Activated T-helper 9 cell treated with anti-CD3 and anti-CD28 coated beads, Interleukin-2, amount 50 U/mL, for 16 hours (primary cell): ENCODE data around the gene GLB1L2.
"Not testable (repeated sequence)": the region's sequence is repeated elsewhere in the genome, so short reads cannot be mapped to it uniquely, and the experiment has no call there.

ENCODE experiments used
- DNase-seq: peaks from one replicate; pipeline ENCODE4 v3.0.0-alpha.2; 2020; ENCODE audit warnings: low read depth

Gene GLB1L2, protein sequence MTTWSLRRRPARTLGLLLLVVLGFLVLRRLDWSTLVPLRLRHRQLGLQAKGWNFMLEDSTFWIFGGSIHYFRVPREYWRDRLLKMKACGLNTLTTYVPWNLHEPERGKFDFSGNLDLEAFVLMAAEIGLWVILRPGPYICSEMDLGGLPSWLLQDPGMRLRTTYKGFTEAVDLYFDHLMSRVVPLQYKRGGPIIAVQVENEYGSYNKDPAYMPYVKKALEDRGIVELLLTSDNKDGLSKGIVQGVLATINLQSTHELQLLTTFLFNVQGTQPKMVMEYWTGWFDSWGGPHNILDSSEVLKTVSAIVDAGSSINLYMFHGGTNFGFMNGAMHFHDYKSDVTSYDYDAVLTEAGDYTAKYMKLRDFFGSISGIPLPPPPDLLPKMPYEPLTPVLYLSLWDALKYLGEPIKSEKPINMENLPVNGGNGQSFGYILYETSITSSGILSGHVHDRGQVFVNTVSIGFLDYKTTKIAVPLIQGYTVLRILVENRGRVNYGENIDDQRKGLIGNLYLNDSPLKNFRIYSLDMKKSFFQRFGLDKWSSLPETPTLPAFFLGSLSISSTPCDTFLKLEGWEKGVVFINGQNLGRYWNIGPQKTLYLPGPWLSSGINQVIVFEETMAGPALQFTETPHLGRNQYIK

DNA sequence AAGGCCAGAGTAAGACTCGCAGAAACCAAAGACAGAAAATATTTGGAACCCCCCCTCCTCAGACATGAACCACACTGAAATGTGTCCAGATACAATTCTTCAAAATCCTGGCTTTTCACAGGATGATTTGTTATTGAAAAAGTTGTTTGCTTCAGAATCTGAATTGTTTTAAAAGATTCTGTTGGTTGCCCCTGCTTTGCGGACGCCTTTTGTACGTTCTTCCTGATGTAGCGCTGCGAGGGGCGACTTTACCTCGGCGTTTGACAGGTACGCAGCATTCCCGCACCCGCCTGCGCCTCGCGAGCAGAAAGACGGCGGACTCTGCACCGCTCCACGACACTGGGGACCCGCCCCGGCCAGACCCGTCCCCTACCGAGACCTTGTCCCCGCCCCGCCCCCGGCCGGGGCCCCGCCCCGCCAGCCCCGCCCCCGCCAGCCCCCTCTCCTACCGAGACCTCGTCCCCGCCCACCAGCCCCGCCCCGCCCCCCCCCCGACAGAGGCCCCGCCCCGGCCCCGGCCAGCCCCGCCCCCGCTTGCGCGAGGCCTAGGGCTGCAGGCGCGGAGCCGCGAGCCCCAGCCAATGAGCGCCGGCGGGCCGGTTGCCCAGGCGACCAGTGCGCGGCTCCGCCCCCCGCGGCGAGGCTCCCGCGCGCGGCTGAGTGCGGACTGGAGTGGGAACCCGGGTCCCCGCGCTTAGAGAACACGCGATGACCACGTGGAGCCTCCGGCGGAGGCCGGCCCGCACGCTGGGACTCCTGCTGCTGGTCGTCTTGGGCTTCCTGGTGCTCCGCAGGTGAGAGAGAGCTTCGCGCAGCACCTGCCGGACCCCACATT, at the start of gene GLB1L2:
Gene GLB1L2 (plus strand): TSS at position 635 of the 835 bp plus-strand sequence. CDS start 74 bp downstream, at position 709.
- peak; percentile 79 for DNase-seq

DNA sequence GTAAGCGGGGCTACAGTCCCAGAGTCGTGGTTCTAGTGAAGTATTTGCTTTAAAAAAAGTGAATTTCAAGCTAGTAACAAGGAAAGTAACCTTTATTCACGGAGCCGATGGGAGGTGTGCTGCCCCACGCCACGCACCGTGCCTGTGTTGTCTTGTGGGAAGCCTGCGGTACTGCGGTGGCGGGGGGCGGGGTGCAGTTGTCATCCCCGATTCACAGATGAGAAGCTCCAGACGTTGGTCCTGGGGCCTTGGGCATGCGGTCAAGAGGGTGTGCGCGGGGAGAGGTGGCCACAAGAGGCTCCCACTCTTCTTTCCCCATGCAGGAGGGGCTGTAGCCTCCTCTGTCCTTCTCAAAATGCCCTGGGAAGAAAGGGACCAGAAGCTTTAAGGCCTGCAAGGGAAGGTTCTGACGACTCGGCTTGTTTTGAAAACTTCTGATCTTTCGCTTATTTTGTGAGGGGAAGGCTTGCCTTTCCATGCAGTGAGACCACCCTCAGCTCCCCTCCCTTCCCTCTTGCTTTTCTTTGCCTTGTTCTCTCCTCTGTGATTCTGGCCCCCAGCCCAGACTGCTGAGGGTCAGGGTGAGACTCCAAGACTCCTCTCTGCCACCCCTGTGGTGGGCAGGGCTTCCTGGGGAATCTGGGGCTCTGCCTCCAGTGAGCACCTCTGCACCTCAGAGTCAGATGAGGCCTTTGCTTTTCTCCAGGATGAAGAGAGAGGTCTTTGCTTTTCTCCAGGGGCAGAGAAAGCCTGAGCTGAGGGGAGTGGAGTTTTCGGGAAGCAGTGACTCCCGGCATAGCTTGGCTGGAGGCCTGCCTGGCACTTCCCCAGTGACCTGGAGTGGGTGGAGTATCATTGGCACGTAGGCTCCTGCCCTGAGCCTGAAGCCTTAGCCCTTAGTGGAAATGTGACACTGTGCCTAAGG, 49.4 kb upstream of the GLB1L2 start:
- DNase-seq = no peak

DNA sequence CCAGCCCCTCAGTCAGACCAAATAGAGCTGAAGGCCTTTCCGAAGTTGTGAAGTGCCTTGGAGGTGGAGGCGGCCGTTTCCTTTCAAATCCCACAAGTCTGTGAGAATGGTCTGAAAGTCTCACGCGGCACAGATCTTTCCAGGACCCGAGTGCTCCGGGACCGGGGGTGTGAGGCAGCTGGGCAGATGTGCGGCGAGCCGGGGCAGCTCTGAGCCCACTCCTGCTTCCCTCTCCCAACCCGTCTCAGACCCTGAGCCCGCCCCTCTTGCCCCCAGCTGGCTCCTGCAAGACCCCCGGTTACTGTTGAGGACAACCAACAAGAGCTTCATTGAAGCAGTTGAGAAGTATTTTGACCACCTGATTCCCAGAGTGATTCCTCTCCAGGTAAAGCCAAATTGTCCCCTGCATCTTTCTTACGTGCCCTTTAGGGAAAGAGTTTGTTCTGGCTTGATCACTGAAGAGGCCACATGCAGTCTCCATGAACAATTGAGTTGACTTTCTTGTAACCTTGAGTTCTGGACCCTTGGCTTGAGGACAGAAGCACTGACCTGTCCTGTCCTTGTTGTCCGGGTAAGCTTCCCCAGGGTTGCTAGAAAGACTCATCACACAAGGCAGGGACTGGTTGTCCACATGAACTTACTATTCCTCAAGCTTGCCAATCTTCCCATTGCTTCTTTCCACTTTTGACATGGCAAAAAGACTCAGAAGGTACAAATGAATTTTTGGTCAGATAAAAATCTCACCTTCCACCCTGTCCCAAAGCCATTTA, 48.1 kb upstream of the GLB1L2 start:
- DNase-seq = no peak

DNA sequence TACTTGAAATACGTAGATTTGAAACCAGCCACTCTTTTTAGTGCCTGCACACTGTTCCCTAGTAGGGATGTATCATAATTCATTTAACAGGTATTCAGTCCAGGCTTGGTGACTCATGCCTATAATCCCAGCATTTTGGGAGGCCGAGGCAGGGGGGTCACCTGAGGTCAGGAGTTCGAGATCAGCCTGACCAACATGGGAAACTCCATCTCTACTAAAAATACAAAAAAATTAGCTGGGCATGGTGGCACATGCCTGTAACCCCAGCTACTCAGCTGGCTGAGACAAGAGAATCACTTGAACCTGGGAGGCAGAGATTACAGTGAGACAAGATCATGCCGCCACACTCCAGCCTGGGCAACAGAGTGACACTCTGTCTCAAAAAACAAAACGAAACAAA, 47.4 kb upstream of the GLB1L2 start:
- not testable (repeated sequence) for DNase-seq

DNA sequence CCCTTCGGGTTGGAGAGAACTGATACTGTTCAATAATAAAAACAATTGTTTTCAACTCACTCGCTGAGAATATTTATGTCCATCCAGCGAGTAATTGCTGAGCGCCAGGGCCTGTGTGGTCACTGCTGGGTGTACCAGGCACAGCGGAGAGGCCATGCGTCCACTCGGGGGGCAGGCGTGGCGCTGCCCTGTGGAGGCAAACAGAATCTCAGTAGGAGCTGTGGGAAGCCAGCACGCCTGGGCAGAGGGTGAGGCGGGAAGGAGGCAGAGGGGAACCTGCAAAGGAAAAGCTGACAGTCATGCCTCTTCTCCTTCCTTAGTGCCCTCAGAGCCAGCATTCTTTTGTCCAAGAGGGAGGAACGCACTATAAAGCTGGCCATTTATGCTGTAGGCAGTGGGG, 44.2 kb upstream of the GLB1L2 start:
- no peak for DNase-seq

DNA sequence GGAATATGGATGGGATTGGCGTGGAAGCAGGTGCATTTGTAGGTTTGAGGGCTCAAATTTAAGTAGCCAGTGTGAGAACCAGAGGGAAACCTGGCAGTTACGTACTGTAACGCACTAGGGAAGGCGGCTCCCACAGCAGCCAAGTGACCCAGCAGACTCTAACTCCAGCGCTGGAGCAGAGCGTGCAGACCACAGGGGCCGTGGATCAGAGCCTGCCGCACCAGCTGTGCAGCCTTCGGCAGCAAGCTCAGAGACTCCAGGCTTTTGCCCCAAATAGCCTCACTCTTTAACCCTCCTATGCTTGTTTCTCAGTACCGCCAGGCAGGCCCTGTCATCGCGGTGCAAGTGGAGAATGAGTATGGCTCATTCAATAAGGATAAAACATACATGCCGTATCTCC, 43.3 kb upstream of the GLB1L2 start:
- DNase-seq = no peak

DNA sequence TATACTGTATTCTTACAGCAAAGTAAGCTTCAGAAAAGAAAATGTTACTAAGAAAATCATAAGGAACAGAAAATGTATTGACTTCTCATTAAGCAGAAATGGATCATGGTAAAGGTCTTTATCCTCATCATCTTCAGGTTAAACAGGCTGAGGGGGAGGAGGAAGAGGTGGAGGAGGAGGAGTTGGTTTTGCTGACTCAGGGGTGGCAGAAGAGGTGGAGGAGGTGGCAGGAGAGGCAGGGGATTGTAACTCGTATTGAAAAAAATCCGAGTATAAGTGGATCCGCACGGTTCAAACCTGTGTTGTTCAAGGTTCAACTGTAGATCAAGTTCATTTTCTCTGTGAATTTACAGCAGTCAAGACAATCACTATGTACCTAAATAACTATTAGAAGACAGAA, 42.6 kb upstream of the GLB1L2 start:
- no peak for DNase-seq

DNA sequence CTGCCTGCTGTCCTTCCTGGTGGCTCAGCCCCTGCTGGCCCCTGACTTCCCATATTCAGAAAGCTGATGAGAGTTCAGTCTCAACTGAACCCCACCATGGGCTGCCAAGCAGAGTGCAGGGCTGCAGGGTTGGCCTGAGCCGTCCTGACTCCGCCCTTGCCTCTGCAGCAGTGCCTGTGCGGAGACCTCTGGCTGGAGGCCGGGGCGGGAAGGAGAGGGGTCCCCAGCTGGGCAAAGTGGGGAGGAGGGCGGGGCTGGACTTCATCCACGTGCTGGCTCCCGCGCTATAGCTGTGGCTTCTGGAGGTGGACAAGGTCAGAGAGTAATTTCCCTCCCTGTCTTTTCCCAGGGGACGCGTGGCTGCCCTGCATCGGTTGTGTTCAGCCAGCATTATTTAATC, 42.0 kb upstream of the GLB1L2 start:
- DNase-seq = no peak

DNA sequence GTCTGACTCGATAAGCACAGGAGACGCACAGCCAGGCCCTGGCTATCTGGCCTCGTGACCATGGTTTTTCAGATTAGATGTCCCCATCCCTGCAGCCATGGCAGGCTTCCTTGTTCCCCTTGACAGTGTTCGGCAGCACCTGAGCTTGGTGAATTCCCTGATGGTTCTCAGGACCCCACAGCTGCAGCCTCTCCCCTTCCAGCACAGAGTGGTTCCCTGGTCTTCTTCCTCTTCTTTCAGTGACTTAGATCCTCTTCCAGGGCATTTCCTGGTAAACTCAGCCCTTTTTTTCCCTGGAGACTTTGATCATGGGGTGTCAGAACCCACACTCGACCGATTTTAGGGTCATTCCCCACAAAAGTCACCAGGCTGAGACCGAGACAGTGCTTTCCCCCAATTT, 41.1 kb upstream of the GLB1L2 start:
- no peak for DNase-seq

DNA sequence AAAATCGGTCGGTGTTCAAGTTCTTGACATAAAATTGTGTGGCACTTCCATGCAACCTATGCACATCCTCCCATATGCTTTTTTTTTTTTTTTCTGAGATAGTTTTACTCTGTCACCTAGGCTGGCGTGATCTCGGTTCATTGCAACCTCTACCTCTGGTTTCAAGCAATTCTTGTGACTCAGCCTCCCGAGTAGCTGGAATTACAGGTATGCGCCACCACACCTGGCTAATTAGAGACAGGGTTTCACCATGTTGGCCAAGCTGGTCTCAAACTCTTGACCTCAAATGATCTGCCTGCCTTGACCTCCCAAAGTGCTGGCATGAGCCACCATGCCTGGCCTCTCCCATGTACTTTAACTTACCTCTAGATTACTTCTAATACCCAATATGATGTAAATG, 40.6 kb upstream of the GLB1L2 start:
- no peak for DNase-seq

DNA sequence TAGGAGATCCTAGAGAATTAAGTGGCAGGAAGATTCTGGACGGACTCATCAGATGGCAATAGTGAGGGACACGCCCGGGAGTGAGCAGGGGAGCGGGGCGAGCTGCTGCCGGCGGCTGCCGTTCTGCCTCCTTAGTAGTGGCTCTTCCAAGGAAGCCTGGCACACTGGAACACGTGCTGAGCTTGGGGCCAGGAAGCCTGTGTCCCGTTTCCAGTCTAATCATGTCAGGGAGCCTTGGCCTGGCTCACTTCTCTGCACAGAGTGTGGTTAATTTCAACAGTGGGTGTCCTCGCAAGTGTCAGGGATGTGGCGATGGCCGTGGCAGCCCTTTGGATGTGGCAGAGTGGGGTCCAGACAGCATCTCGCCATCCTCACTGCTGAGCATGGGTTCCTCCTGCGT, 39.1 kb upstream of the GLB1L2 start:
- DNase-seq = no peak

DNA sequence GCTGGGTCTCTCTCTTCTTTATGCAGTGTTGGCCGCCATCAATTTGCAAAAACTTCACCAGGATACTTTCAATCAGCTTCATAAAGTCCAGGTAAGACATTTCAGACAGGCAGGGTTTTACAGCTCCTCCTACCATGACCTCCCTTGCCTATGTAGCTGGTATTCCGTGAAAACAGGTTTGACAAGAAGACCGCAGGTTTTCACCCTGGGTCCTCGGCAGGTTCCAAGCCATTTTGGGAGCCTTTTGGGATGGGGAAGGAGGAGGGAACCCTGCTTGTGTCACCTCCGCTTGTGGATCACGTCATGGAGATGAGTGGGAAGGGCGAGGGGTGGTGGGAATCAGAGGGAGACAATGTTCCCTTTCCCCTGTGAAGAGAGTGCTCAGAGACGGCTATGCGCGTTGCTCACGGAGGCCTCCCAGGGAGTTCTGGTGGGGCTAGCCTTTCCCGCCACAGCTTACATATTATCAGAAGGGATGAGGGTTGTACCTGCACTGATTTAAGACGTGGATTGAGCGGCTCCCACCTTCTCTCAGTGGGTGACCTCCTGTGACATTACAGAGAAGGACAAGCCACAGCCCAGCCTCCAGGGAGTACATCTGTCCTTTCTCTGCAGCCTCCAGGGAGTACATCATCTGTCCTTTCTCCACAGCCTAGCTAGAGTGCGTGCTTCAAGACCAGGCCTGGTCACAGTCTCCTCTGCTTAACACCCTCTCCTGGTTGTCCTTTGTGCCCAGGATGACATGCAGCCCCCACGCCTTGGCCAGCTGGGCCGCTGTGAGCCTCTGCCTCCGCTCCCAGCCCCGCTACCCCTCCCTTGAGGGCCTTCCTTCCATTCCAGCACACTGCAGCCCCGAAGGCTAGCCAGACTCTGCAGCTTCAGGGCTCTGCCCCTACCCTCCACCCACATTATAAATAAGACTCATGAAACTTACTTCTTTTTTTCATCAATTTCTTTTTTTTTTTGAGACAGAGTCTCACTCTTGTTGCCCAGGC, 38.4 kb upstream of the GLB1L2 start:
- no peak for DNase-seq

DNA sequence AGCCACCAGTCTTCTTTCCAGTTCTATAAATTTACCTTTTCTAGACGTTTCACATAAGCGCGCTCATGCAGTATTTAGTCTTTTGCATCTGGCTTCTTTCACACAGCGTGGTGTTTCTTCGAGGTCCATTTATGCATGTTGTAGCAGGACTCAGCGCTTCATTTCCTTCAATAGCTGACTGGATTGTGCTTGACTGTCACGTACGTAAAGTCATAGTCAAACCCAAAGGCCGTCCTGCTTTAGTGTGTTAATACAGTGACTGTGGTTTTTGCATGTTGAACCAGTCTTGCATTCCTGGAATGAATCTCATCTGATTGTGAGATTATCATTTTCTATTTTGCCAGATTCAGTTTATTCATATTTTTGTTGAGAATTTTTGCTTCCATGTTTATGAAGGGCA, 37.1 kb upstream of the GLB1L2 start:
- no peak for DNase-seq

DNA sequence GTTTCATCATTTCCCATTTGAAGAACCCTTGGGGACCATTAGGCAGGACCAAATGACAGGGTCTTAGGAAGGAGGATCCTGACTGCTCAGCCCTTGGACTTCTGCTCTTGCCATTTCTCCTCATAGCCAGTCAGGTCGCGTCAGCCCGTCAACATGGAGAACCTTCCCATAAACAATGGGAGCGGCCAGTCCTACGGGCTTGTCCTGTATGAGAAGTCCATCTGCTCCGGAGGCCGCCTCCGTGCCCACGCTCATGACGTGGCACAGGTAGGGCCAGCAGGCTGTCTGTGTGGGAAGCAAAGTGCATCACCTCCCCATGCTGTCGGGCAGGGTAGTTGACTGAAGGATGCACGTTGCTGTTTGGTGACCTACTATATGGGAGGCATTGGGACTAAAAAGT, 19.6 kb upstream of the GLB1L2 start:
- no peak for DNase-seq

DNA sequence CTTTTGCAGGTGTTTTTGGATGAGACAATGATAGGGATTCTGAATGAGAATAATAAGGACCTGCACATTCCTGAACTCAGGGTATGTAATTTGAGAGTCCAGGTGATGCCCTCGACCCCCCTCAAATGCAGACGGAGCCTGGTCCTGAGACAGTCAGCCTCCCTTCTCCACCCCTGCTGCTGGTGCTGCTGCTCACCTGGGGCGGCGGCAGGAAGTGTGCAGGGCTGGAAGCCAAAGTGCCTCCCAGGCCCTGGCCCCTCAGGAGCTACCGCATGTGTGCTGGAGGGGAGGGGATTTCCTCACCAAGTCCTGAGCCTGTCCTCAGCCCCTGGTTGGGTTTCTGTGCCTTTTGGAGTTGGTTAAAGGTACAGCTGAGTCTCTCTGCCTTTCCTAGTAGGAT, 19.0 kb upstream of the GLB1L2 start:
- DNase-seq = no peak

DNA sequence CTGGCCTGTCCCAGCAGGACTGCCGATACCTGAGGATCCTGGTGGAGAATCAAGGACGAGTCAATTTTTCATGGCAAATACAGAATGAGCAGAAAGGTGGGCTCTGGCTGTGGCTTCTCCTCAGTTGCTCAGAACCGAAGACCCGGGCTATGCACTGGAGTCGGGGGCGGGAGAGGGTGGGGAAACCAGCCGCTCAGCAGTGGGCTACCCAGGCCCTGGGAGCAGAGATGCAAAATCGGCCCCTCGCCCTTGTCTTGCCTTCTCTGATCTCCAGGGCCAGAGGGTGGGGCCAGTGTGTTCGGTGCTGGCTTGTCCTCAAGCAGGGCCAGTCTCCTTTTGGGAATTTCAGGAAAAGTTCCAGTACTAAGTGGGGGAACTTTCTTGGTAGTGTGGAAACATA, 18.4 kb upstream of the GLB1L2 start:
- no peak for DNase-seq

DNA sequence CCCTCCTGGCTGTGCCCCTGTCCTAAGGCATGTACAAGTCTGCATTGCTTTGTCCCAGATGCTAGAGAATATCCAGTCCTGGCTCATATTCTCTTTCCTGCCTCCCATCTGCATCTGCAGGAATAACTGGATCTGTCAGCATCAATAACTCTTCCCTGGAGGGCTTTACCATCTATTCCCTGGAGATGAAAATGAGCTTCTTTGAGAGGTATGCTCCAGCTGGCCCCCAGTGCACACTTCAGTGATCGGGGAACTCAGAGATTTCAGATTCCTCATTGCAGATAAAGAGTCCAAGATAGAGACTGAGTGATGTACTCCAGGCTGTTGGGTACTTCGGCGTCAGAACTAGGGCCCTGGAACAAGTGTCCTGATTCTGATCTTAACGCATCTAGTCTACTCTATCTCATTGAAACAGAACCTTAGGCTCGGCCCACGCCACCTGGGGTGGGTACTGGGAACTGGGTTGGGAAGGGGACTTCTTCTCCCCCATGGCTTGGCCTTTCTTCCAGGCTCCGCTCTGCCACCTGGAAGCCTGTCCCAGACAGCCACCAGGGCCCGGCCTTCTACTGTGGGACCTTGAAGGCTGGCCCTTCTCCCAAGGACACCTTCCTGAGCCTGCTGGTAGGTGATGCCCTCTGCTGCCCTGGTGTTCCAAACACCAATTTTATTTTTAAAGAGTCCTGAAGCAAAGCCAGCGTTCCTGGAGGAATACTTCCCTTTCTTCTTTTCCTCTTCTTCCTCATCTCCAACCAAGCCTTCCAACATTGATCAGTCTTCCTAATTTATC, 17.8 kb upstream of the GLB1L2 start:
- no peak for DNase-seq

DNA sequence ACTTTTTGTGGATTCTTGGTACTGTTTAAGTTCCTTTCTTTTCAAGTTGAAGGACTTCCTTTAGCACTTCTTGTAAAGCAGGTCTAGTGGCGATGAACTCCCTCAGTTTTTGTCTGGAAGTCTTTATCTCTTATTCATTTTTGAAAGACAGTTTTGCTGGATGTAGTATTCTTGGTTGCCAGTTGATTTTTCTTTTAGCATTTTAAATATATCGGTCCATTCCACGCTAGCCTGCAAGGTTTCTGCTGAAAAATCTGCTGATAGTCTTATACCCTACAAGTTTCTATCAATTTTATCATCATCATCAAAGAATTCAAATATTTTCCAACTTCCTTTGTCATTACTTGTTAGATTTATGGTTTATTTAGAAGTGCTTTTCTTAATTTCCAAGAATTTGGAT, 14.7 kb upstream of the GLB1L2 start:
- no peak for DNase-seq

DNA sequence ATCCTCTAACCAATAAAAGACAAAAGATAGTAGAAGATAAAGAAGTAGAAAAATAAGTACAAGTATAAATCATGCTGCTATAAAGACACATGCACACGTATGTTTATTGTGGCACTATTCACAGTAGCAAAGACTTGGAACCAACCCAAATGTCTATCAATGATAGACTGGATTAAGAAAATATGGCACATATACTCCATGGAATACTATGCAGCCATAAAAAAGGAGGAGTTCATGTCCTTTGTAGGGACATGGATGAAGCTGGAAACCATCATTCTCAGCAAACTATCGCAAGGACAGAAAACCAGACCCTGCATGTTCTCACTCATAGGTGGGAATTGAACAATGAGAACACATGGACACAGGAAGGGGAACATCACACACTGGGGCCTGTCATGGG, 10.4 kb upstream of the GLB1L2 start:
- not testable (repeated sequence) for DNase-seq
